Ammon's horn (tissue), 1 donor: Measurements from ENCODE around the gene GSTM5.
"Not testable (repeated sequence)": the region's sequence is repeated elsewhere in the genome, so short reads cannot be mapped to it uniquely, and the experiment has no call there.

ENCODE experiments used
- DNase-seq: peaks from one replicate; pipeline ENCODE4 v3.0.0-alpha.2; 2016; ENCODE audit warnings: low spot score

The GSTM5 gene

DNA sequence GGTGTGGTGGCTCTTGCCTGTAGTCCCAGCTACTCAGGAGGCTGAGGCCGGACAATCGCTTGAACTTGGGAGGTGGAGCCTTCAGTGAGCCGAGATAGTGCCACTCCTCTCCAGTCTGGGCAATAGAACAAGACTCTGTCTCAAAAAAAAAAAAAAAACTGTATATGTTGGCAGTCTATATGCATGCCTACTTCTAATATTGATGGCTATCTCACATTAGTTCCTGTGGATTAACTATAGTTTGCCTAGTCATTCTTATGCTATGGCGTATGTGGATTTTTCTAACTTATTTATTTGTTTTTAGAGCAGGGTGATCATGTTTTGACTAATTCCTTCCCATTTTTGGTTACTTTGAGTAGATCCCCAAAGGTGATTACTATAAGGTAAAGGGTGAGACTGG is 15.0 kb upstream of the GSTM5 start:
- DNase-seq = no peak

DNA sequence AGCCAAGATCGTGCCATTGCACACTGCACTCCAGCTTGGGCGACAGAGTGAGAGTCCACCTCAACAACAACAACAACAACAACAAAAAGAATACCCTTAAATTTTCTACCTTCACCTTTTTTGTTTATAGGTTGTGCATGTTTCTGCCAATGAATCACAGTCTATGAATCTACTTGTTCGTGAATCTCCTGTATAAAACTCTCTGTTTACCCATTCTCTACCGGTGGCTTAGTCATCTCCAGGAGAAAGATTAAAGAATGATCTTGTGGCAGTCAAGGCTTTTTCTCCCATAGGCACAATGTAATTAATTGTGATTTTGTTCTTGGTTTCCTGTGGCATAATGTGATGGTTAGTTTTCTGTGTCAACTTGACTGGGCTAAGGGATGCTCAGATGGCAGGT is 14.2 kb upstream of the GSTM5 start:
- not testable (repeated sequence) for DNase-seq

DNA sequence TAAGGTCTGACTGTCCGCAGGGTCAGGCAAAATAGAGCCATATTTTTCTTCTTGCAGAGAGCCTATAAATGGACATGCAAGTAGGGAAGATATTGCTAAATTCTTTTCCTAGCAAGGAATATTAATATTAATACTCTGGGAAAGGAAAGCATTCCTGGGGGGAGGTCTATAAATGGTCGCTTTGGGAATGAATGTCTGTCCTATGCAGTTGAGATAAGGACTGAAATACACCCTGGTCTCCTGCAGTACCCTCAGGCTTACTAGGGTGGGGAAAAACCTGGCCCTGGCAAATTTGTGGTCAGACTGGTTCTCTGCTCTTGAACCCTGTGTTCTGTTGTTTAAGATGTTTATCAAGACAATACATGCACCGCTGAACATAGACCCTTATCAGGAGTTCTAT is 9.1 kb upstream of the GSTM5 start:
- not testable (repeated sequence) for DNase-seq

DNA sequence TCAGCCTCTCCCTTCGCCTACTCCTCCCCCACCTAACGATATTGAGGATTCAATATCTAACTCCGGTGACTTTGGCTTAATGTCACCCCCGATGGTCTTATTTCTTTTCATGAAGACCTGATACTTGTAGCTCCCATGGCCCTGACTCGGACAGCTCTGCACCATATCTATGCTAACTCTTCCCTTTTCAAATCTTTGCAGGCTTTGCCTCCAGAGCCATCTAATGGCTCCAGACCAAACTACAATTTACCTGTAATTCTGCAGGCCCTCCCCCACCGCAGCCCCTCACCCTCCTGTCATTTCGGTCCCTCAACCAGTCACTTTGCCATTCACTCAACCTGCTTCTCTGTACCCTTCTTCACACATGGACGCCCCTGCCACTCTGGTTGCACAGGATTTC is 7.9 kb upstream of the GSTM5 start:
- DNase-seq = peak; percentile 0

DNA sequence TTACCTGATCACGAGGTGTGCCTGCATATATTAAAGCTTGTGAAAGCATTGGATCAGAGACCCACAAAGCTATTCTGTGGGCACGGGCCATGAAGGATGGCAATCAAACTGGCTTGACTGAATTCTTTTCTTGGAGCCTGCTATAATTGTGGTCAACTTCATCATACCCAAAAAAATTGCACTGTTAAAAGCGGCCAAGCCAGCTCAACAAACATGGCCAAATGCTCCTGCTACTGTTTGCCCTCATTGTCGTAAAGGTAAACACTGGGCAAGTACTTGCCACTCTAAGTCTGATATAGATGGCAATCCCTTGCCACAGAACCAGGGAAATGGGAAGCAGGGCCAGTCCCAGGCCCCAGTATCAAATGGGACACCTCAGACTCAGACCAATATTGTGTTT is 6.6 kb upstream of the GSTM5 start:
- peak; percentile 0 for DNase-seq

DNA sequence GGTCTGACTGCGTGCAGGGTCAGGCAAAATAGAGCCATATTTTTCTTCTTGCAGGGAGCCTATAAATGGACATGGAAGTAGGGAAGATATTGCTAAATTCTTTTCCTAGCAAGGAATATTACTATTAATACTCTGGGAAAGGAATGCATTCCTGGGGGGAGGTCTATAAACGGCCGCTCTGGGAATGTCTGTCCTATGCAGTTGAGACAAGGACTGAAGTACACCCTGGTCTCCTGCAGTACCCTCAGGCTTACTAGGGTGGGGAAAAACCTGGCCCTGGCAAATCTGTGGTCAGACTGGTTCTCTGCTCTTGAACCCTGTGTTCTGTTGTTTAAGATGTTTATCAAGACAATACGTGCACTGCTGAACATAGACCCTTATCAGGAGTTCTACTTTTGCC is 3.1 kb upstream of the GSTM5 start:
- DNase-seq = not testable (repeated sequence)

DNA sequence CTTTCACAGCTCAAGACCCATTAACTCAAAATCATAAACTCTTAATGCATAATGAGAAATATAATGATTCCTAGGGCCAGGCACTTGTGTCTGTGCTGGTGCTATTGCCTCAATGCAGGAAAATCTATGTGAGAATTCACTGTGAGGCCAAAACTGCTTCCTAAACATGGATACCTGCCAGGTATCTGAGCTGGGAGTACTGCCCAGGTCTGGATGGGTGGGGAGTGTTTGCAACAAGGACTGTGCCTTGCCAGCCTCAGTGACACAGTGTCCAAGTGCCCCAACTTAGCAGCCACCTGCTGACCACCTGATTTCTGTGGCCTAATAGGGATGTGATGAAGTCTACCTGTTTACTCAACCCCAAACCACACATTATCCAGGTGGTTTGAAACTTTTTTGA is 2.2 kb upstream of the GSTM5 start:
- DNase-seq = not testable (repeated sequence)

DNA sequence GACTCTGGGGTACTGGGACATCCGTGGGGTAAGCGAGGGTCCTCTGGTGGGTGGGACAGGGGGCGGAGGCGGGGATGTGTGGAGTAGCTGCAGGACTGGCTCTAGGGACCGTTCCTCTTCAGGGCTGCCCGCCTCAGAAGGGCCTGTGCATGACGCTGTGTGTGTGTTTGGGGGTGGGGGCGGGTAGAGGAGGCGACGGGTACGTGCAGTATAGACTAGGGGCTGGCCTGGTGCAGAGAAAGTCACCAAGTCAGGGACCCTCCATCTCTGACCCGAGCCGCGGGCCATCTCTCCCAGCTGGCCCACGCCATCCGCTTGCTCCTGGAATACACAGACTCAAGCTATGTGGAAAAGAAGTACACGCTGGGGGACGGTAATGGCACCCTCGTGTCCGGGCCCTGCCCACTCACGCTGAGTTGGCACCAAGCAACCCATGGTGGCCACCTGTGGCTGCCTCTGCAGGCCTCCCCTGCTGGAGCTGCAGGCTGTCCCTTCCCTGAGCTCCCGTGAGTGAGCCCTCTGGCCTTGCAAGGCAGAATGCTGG is 342 bp downstream of the GSTM5 start:
- no peak for DNase-seq

DNA sequence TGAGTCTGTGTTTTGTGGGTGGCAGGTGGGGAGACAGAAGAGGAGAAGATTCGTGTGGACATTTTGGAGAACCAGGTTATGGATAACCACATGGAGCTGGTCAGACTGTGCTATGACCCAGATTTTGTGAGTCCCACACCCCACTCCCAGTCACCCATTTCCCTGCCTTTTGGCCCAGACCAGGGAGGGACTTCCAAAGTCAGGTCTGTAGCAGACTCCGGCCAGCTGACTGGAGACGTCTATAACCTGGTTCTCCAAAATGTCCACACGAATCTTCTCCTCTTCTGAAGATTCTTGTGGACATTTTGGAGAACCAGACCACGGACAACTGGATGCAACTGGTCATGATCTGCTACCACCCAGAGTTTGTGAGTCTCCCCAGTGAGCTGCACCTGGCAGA is 1.6 kb downstream of the GSTM5 start:
- DNase-seq = peak; percentile 0

DNA sequence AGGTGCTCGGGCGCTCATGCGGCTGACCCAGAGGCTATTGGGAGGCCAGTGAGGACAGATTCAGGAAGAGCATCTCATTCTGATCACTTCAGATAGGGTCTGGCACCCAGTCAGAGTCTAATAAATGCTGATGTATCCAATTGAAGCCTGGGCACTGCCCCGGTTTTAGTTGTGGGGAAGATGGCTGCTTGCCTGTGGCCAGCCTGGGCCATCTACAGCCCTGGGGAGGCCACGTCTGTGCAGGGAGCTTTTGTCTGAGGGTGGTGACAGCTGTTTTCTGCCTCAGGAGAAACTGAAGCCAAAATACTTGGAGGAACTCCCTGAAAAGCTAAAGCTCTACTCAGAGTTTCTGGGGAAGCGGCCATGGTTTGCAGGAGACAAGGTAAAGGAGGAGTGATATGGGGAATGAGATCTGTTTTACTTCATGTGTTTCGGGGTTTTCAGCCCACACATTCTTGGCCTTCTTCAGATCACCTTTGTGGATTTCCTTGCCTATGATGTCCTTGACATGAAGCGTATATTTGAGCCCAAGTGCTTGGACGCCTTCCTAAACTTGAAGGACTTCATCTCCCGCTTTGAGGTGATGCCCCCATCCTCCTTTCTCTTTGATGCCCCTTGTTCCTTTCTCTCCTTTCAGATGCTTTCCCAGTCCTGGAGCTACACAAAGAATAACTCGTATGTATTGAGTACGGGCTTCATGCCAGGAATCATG is 2.8 kb downstream of the GSTM5 start:
- DNase-seq = peak; percentile 0

DNA sequence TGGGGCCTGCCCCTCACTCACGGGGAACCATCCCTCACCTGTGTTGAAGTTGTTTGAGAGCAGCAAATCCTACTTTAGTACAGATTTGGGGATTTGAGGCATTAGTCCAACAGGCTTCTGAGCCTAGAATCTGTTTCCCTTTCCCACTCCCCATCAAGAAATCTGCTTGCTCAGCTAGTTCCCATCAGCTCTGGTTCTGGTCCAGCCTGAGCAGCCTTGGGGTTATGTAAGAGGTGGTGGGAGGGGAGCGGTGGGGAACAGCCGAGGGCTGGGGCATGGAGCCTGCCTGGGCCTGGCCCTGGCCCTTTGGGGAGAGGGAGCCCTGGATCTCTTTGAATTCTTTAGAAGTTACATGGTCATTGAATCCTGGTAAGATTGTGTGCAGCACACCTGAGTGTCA is 4.1 kb downstream of the GSTM5 start:
- DNase-seq = no peak

DNA sequence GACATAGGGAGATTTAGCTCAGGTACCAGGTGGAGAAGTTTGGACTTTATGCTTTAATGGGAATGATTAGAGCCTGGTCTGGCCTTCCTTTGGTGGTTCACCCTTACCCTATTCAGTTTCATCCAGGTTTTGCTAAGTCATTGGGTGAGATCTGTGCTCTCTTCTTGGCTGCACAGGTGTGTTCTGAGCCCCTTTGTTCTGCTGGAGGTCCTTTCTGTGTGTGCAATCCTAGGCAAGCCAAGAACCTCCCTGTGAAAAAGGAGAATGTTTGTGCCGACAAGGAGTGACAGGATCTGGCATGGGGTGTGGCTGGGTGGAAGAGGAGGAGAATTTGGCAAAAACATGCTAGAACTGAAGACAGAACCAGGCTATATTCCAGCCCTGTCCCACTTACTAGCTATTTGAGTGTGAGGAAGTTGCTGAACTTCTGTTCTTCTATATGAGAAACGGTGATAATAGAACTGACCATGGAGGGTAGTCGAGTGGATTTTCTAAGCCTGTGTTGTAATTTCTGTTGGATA is 4.6 kb downstream of the GSTM5 start:
- no peak for DNase-seq

DNA sequence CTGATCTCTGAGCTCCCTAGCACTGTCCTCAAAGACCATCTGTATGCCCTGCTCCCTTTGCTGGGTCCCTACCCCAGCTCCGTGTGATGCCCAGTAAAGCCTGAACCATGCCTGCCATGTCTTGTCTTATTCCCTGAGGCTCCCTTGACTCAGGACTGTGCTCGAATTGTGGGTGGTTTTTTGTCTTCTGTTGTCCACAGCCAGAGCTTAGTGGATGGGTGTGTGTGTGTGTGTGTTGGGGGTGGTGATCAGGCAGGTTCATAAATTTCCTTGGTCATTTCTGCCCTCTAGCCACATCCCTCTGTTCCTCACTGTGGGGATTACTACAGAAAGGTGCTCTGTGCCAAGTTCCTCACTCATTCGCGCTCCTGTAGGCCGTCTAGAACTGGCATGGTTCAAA is 5.7 kb downstream of the GSTM5 start:
- DNase-seq = no peak

DNA sequence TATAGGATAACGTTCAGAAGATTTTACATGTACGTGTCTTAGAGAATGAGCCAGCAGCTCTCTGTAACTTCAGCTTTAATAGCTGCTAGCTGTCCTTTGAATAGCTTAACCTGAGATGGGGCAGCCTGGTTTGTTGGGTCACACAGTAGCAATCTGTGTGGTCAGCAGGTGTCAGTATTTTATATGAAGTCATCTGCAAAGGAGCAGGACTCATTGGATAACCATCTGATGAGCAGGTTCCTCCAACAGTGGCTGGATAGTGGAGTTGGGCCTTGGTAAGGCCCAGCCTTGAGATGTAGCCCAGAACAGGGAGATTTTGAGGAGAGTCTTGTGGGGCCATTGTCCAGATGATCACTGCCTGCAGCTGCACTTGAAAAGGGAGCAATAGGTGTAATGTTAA is 6.4 kb downstream of the GSTM5 start:
- DNase-seq = no peak

DNA sequence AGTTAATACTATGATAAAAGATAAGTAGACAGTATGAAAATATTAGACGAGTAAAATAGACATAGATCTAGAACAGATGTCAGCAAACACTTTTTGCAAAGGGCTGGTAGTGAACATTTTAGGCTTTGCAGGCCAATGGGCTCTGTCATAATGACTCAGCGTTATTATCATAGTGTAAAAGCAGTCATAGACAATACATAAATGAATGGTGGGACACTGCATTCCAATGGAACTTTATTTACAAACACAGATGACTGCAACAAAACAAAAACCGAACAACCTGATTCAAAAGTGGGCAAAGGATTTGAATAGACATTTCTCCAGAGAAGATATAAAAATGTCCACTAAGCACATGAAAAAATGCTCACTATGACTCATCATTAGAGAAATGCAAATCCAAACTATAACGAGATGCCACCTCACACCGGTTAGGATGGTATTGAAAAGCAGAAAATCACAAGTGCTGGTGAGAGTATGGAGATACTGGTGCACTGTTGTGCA is 7.3 kb downstream of the GSTM5 start:
- DNase-seq = no peak

DNA sequence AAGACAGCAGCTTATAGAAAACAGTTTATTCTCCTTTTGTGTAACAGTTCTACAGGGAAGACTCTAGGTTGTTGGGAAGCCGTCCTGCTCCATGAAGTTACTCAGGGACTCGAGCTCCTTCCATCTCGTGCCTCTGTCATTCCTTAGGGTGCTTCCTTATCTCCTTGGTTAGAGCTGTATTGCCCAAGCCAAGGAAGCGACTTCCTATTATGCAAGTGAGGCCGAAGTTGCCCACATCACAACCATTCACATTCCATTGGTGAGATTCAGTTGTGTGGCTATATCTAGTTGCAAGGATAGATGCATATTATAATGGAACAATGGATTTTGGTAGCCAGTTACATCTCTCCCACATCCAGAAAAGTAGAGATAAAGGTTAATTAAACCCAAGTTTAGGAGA is 9.0 kb downstream of the GSTM5 start:
- DNase-seq = no peak

DNA sequence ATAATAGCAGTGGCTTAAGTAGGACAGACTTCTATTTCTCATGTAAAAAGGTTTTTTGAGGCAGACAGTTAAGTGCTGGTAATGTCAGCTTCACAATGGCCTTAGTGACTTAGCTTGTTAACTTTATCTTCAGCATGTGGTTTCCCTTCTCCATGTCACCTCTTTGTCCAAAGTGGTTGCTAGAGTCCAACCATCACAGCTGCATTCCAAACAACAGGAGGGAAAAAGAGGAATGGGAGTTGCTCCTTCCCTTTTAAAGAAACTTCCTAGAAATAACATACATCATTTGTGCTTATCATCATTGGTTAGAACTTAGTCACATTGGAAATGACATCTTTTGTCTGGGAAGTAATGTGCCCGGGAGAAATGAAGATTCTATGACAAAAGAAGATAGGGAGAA is 9.9 kb downstream of the GSTM5 start:
- no peak for DNase-seq

DNA sequence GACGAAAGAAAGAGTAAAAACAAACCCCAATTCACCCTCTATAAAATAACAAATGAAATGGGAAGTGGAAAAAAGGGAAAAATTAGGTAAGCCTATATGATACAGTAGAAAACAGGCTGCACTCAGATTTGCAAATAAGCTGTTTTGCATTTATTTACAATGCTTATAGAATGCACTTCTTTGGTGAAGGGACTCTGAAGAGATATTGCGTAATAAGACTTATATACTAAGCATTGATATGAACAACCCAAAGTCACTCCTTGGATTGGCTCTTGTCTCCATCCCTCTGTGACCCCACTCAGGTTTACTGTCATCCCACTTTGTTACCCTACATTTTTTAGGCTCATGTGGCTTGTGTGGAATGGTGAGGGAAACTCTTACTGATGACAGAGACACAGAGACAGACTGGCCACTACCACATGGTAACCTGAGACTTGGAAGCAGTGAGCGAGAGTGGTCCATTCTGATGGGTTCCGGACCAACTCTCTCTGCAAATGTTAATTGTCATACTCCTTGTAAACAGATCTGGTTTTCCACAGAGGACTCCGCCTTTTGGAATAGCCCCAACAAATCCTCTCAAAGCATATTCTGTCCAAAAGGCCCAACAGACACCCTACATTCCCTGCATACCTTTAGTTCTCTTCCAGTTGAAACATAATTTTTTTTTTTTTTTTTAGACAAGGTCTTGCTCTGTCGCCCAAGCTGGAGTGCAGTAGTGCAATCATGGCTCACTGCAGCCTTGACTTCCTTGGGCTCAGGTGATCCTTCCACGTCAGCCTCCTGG is 11.0 kb downstream of the GSTM5 start:
- DNase-seq = no peak

DNA sequence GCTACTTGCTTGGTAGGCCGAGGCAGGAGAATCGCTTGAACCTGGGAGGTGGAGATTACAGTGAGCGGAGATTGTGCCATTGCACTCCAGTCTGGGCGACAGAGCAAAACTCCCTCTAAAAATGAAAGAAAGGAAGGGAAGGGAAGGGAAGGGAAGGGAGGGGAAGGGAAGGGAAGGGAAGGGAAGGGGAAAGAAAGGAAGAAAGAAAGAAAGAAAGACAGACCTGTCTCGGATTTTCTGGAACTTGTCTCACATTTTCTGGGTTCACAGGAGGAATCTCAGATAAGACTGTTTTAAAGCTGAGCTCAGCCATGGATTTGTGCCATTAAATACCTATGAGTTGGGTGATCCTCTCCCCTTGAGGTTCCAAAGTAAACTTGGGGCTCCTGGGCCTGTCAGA is 12.9 kb downstream of the GSTM5 start:
- no peak for DNase-seq

DNA sequence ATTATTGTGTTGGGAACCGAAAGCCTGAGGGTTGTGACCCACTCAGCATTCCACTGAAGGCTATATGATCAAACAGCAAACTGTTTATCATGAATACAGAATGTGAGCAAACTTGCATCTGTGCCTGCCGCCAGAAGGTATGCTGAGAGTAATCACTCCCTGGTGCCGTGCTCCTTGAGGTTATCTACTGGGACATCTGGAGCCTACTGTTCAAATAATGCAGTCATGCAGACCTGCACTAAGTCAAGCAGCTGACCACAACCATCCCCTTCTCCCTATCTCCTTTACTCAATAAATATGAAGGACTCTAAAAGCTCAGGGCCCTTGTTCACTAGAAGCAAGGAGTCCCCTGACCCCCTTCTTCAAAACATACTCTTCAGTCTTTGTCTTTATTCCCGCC is 13.5 kb downstream of the GSTM5 start:
- no peak for DNase-seq

DNA sequence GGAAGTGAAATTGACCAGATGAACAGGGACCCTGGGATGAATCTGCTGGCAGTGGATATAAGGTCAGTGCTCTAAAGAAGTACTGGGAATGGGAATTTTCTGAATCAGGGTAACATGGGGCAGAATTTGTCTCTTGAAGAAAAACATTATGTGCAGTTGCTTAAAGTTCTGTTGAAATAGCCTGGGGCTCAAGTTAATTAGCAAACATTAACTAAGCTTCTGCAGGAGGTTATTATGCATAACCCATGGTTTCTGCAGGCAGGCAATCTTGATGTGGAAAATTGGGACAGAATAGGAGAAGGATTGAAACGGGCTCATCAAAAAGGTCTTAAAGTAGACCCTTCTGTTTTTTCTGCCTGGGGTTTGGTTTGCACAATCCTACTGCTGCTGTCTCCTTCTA is 14.0 kb downstream of the GSTM5 start:
- no peak for DNase-seq

DNA sequence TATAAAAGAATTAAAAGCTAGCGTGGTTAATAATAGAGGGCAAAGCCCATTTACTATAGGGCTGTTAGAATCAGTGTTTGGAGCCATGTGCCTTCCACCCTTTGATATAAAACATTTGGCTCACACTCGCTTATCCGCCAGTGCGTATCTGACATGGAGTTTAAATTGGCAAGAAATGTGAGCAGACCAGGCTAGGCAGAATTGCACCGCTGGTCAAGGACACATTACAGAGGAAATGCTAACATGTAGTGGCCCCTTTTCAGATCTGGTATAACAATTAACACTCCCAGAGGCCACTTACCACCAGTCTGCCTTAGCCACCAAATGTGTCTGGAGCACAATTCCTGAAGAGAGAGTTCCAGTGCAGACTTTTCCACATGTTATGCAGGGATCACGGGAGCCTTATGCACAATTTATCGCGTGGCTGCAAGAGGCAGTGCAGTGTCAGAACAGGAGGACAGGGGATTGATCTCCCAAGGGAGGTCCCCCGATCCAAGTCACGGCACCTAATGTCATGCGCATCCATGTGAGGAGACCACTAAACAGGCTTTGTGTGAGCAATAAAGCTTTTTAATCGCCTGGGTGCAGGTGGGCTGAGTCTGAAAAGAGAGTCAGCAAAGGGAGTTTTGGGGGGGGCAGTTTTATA is 14.8 kb downstream of the GSTM5 start:
- no peak for DNase-seq

DNA sequence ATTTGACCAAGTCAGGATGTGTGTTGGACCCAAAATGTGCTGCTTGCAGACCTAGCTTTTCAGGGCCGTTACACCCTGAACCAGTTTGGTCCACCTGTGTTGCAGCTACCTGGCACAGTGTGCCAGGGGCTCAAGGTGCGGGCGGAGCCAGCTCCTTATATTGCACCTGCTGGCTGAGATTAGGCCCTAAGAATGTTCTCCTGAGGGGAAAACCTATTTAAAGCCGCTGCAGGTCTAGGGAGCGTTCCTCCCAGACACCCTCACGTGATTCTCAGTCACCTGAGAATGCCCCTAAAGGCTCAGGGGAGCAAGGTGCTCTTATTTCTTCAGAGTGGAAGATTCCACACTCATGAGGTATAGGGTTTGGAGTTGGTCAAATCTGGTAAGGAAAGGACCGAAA is 16.8 kb downstream of the GSTM5 start:
- DNase-seq = no peak
